Mucosa of descending colon (tissue), 3 donors: ENCODE data around the gene PRR5. TPM values are rescaled to one million over a fixed set of nuclear protein-coding genes. Genes with fewer than 3 reads are reported as not detected.
"Not testable (repeated sequence)": the region's sequence is repeated elsewhere in the genome, so short reads cannot be mapped to it uniquely, and the experiment has no call there.

Source experiments
- ATAC-seq: fragments of 200-7000 bp; cut with Tn5 transposase; one replicate; pipeline ENCODE4 v1.9.1; 2020; ENCODE audit warnings: mild to moderate bottlenecking, moderate library complexity
- DNase-seq, 3 donors: peaks; one replicate each; pipeline ENCODE4 v3.0.0-alpha.2; 2020
- H3K36me3 ChIP-seq: fragments of 200-600 bp; one replicate; pipeline ENCODE4 v1.8.0; 2021; ENCODE audit warnings: low read depth, mild to moderate bottlenecking
- H3K4me1 ChIP-seq: fragments of 200-600 bp; one replicate; pipeline ENCODE4 v1.8.0; 2021; ENCODE audit warnings: low read depth, mild to moderate bottlenecking
- H3K4me3 ChIP-seq: fragments of 200-600 bp; one replicate; pipeline ENCODE4 v1.8.0; 2021; ENCODE audit warnings: mild to moderate bottlenecking
- H3K9me3 ChIP-seq: fragments of 200-600 bp; one replicate; pipeline ENCODE4 v1.8.0; 2021; ENCODE audit warnings: mild to moderate bottlenecking
- CTCF ChIP-seq: fragments of 200-600 bp; IDR thresholded peaks from one replicate; pipeline ENCODE4 v1.8.0; 2022; ENCODE audit warnings: antibody characterized with exemption, mild to moderate bottlenecking
- intact Hi-C, 2 donors: fragments of 100-400 bp; cut with DNase I in 1 of 2; cut with micrococcal nuclease in 1 of 2; formaldehyde crosslinking; loops; one replicate each; pipeline versions ENCODE4 v1.11.0 to v1.11.1; 2022; cut with DNase I, micrococcal nuclease
- long read RNA-seq, 2 donors: library from polyadenylated mRNA; unstranded; transcript quantifications; one replicate each; pipeline ENCODE4 v2.0.0, GENCODE V29; 2019 to 2021
- total RNA-seq, 3 donors: library from RNA; stranded (reverse); fragmentation: NEBNext Ultra II Directional in 2 of 3; extraction: Animal tissue kit (Norgen Biotek cat#: 25700) in 2 of 3; gene quantifications; one replicate each; pipeline versions ENCODE4 v1.2.1 to v1.2.4, GENCODE V29; 2021 to 2023
- donor health status: DM: no; HTN: no; CAD: no; lungs with moderate emphysema.
- donor health status: DM: no; HTN: no; CAD: no.
- donor health status: DM: no; HTN: yes; CAD: no.

Gene PRR5
- 10 to 100 TPM; 21.8 to 46.2 (median 35.1) TPM for total RNA-seq
- long read RNA-seq, donor 1, transcript PRR5-202 (8 exons, 1,878 nt): major isoform, 16 of 37 reads
- long read RNA-seq, donor 1, transcript PRR5-216 (9 exons, 1,843 nt): minor isoform, 5 of 37 reads
- long read RNA-seq, donor 1, partial matches to known transcripts: 3 of 37 reads
- long read RNA-seq, donor 1, other reads (novel, unspliced or antisense): 7 of 37 reads
- long read RNA-seq, donor 2, transcript PRR5-202 (8 exons, 1,878 nt): major isoform, 11 of 26 reads
- long read RNA-seq, donor 2, transcript PRR5-201 (9 exons, 1,767 nt): minor isoform, 5 of 26 reads
- long read RNA-seq, donor 2, partial matches to known transcripts: 0 of 26 reads
- long read RNA-seq, donor 2, other reads (novel, unspliced or antisense): 8 of 26 reads

- intact Hi-C loops: no loop called here
- DNase-seq: peak; percentile 85 to 94 (median 92)
- TF ChIP-seq CTCF: no peak
- Histone ChIP-seq H3K4me1 (peaks cover 12% of the 10 kb centered on the region), H3K9me3 (no peaks in the 10 kb centered on the region), H3K4me3 (peak within 1 kb of the TSS; percentile 56), H3K36me3 (no peaks in the 10 kb centered on the region)
- ATAC-seq: peak; percentile 88
Measured at GRCh38 chr22:44701824-44702478, at the start of gene PRR5. PRR5 (plus strand) TSS chr22:44702204; CDS start chr22:44702475, 271 bp downstream.

DNA sequence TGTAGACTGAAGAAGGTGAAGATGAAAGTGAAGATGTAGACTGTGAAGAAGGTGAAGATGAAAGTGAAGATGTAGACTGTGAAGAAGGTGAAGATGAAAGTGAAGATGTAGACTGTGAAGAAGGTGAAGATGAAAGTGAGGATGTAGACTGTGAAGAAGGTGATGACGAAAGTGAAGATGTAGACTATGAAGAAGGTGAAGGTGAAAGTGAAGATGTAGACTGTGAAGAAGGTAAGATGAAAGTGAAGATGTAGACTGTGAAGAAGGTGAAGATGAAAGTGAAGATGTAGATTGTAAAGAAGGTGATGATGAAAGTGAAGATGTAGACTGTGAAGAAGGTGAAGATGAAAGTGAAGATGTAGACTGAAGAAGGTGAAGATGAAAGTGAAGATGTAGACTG is 49.1 kb upstream of the PRR5 start:
- H3K9me3 ChIP-seq, H3K36me3 ChIP-seq, intact Hi-C loops, ATAC-seq, H3K4me1 ChIP-seq, H3K4me3 ChIP-seq, DNase-seq: not testable (repeated sequence)

- no peaks in the 10 kb centered on the region for H3K9me3 ChIP-seq
- peaks cover 9% of the 10 kb centered on the region for H3K4me1 ChIP-seq
- intact Hi-C loops: no loop called here
- ATAC-seq (peak; percentile 45), DNase-seq (peak in 1 of 3 donors; percentile 67)
- H3K4me3 ChIP-seq: no peak overlapping the region
- TF ChIP-seq CTCF: no peak
- H3K36me3 ChIP-seq: no peaks in the 10 kb centered on the region
Measured at GRCh38 chr22:44658311-44658953, 43.6 kb upstream of the PRR5 start.

DNA sequence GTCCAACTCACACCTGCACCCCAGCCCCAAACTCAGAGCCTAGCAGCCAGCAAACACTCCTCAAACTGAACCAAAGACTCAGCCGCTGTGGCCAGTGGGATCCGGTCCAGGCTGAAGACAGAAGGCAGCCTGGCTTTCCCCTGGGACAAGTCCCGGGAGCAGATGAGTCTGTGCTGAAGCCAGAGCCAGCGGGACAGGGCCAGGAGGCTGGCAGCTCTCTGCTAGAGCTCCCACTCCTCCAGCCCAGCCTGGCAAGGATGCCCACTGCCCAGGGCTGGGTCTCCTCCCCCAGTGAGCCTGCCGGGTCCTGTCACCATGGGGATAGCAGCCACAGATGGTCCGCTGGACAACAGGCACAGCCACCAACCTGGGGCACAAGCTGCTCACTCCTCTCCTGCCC is 42.9 kb upstream of the PRR5 start:
- DNase-seq: no peak
- peak; percentile 33 for ATAC-seq

GRCh38 chr22:44660051-44660830 is 41.8 kb upstream of the PRR5 start:
- intact Hi-C loops: no loop called here
- no peak overlapping the region for H3K4me3 ChIP-seq
- ATAC-seq (no peak), DNase-seq (no peak)
- peaks cover 14% of the 10 kb centered on the region for H3K4me1 ChIP-seq
- no peaks in the 10 kb centered on the region for H3K36me3 ChIP-seq
- no peak for TF ChIP-seq CTCF
- no peaks in the 10 kb centered on the region for H3K9me3 ChIP-seq

More for the DNA sequence above, 42.9 kb upstream of the PRR5 start:
- TF ChIP-seq CTCF: no peak
- intact Hi-C loops: no loop called here
- Histone ChIP-seq H3K36me3 (no peaks in the 10 kb centered on the region), H3K9me3 (no peaks in the 10 kb centered on the region), H3K4me3 (no peak overlapping the region), H3K4me1 (peaks cover 9% of the 10 kb centered on the region)
